ENCODE results near the gene FBXL17.

DNA sequence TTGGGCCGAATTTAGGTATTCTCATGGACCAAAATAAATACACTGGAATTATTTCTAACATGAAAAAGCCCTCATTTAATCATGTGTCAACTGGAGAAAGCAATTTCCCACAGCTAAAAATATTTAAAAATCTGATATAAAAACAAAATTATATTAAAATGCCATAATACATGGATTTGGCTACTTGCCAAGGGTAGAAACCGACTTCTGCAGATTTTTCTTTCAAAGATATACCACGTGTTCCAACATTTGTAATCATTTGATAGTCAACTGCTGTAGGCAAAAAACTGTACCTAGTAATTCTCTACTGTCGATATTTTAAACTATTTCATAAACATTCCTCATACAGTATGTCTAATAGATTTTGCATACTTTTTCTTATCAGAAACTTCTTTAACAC, 237.6 kb downstream of the FBXL17 start:
- TF ChIP-seq, protein P1, sequence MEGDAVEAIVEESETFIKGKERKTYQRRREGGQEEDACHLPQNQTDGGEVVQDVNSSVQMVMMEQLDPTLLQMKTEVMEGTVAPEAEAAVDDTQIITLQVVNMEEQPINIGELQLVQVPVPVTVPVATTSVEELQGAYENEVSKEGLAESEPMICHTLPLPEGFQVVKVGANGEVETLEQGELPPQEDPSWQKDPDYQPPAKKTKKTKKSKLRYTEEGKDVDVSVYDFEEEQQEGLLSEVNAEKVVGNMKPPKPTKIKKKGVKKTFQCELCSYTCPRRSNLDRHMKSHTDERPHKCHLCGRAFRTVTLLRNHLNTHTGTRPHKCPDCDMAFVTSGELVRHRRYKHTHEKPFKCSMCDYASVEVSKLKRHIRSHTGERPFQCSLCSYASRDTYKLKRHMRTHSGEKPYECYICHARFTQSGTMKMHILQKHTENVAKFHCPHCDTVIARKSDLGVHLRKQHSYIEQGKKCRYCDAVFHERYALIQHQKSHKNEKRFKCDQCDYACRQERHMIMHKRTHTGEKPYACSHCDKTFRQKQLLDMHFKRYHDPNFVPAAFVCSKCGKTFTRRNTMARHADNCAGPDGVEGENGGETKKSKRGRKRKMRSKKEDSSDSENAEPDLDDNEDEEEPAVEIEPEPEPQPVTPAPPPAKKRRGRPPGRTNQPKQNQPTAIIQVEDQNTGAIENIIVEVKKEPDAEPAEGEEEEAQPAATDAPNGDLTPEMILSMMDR (conservative IDR thresholded peaks at IDR 0.05; ENCODE audit: low read depth, low read length), result no peak
- TF ChIP-seq, protein P2, sequence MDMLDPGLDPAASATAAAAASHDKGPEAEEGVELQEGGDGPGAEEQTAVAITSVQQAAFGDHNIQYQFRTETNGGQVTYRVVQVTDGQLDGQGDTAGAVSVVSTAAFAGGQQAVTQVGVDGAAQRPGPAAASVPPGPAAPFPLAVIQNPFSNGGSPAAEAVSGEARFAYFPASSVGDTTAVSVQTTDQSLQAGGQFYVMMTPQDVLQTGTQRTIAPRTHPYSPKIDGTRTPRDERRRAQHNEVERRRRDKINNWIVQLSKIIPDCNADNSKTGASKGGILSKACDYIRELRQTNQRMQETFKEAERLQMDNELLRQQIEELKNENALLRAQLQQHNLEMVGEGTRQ (IDR thresholded peaks at IDR 0.05; ENCODE audit: low read depth, low read length), result no peak
- TF ChIP-seq POLR2A (IDR thresholded peaks at IDR 0.05; ENCODE audit: low read depth, low read length) (no peak), RAD21 (IDR thresholded peaks at IDR 0.05; ENCODE audit: low read length) (no peak), RCOR1 (IDR thresholded peaks at IDR 0.05; ENCODE audit: insufficient replicate concordance, low read length) (no peak), MAZ (IDR thresholded peaks at IDR 0.05; ENCODE audit: borderline replicate concordance, low read depth, low read length) (no peak), CHD1 (IDR thresholded peaks at IDR 0.05; ENCODE audit: low read depth, low read length) (no peak), SMC3 (IDR thresholded peaks at IDR 0.05; ENCODE audit: low read depth, low read length) (no peak), MXI1 (IDR thresholded peaks at IDR 0.05; ENCODE audit: borderline replicate concordance, low read depth, low read length) (no peak), RFX5 (IDR thresholded peaks at IDR 0.05; ENCODE audit: low read depth, low read length) (no peak), MAFK (IDR thresholded peaks at IDR 0.05; ENCODE audit: low read depth, low read length) (no peak), FOS (IDR thresholded peaks at IDR 0.05; ENCODE audit: low read depth, low read length) (no peak), CEBPB (IDR thresholded peaks at IDR 0.05; ENCODE audit: low read depth, low read length) (no peak), BHLHE40 (IDR thresholded peaks at IDR 0.05; ENCODE audit: low read depth, low read length) (no peak)

Measured in IMR-90 (cell line).